Endothelial cell of coronary artery (primary cell): ENCODE data around the gene CCDC200. TPM values are rescaled to one million over a fixed set of nuclear protein-coding genes. Genes with fewer than 3 reads are reported as not detected.

Source experiments
- total RNA-seq: library from RNA; depleted of rRNA; stranded (reverse); fragments of >200 nt; gene quantifications from 2 replicates; pipeline ENCODE4 v1.2.3, GENCODE V29; 2014

Gene CCDC200
- not detected in 2 replicates for total RNA-seq

GRCh38 chr17:43228020-43228782 lies at the start of gene CCDC200:
Gene CCDC200, minus strand, starts transcription at chr17:43228623. Its CDS starts 69 bp downstream, at chr17:43228554.

GRCh38 chr17:43233877-43234276 lies 5.5 kb upstream of the CCDC200 start, which contains the start of gene RNU2-1:
Gene RNU2-1, minus strand, starts transcription at chr17:43233977.

GRCh38 chr17:43211480-43212402 lies 16.7 kb downstream of the CCDC200 start, which contains the start of gene TMEM106A:
Gene TMEM106A, plus strand, starts transcription at chr17:43211875. Its CDS starts 1,167 bp downstream, at chr17:43213042.

Other genes starting within 250 kb of the CCDC200 start
- gene PTGES3L, start 248.5 kb downstream of the CCDC200 start, total RNA-seq, result 0.09 and 0.18 TPM in 2 replicates
- gene RUNDC1, start 248.1 kb downstream of the CCDC200 start, total RNA-seq, result 9.4 and 14.7 TPM in 2 replicates
- gene RPL27, start 230.2 kb downstream of the CCDC200 start, total RNA-seq, result 1,452 and 1,877 TPM in 2 replicates
- gene IFI35, start 221.8 kb downstream of the CCDC200 start, total RNA-seq, result 6.9 and 10.1 TPM in 2 replicates
- 228 and 254 TPM in 2 replicates for gene VAT1, start 206.2 kb downstream of the CCDC200 start, total RNA-seq
- 0.18 and 0.28 TPM in 2 replicates for gene RND2, start 203.4 kb downstream of the CCDC200 start, total RNA-seq
- gene BRCA1, start 103.3 kb downstream of the CCDC200 start, total RNA-seq, result 9.9 and 18.0 TPM in 2 replicates
- gene NBR1, start 57.4 kb downstream of the CCDC200 start, total RNA-seq, result 83.3 and 89.7 TPM in 2 replicates
- 1.3 and 2.0 TPM in 2 replicates for gene TMEM106A, start 16.7 kb downstream of the CCDC200 start, total RNA-seq
- not detected in 2 replicates for gene RNU2-1, start 5.4 kb upstream of the CCDC200 start, total RNA-seq
- gene ARL4D, start 170.4 kb upstream of the CCDC200 start, total RNA-seq, result 4.3 and 6.5 TPM in 2 replicates